Measurements from ENCODE around the gene CYB5A. TPM values are rescaled to one million over a fixed set of nuclear protein-coding genes. Genes with fewer than 3 reads are reported as not detected.

Gene CYB5A
- total and polyA plus RNA-seq, 2 of the 8 experiments (the other 6 are each of a cell fraction or from before 2014, with no cell fraction given) = 154 to 195 TPM

- Histone ChIP-seq H3K14ac (ENCODE audit: insufficient read length) (no peak overlapping the region), H3K4me2 (ENCODE audit: insufficient read depth in 1 of 2, low read depth in 2 of 2, low read length in 2 of 2) (no peak overlapping the region), H4K8ac (ENCODE audit: extremely low read depth, insufficient read depth, low read length) (no peak overlapping the region), H2AK5ac (ENCODE audit: low read depth, low read length) (no peak overlapping the region), H3K4me3 (ENCODE audit: extremely low read depth in 1 of 4, insufficient read depth in 2 of 4, low read depth in 3 of 4, low read length in 4 of 4) (no peak overlapping the region), H3K27ac (ENCODE audit: low read depth, low read length) (no peak overlapping the region), H3K18ac (ENCODE audit: extremely low read depth, low read length) (no peak overlapping the region), H3K4me1 (replicated peaks in 1 of 4; ENCODE audit: control insufficient read depth in 3 of 4, insufficient read depth in 4 of 4, low read length in 3 of 4) (no peaks in the 10 kb centered on the region), H4K20me1 (replicated peaks in 1 of 2; ENCODE audit: control insufficient read depth in 1 of 2, insufficient read depth in 2 of 2, low read length in 2 of 2) (no peaks in the 10 kb centered on the region), H3K4ac (replicated peaks; ENCODE audit: insufficient read length, low read depth, low read length) (no peak overlapping the region), H3K9ac (replicated peaks in 1 of 4; ENCODE audit: extremely low read depth in 1 of 4, low read depth in 3 of 4, low read length in 3 of 4) (no peak overlapping the region), H3K79me1 (ENCODE audit: low read depth, low read length) (no peaks in the 10 kb centered on the region), H3K56ac (replicated peaks; ENCODE audit: insufficient read length, low read depth, low read length) (no peak overlapping the region), H2BK15ac (ENCODE audit: low read length) (no peak overlapping the region), H2BK20ac (ENCODE audit: low read length) (0 out of 2 replicates have a peak overlapping the region, but pooled peaks have one; percentile 86), H3K23ac (ENCODE audit: insufficient read length) (no peak overlapping the region), H3K27me3 (replicated peaks in 1 of 4; ENCODE audit: control insufficient read depth in 3 of 4, extremely low read depth in 1 of 4, insufficient read depth in 3 of 4, low read length in 3 of 4) (no peaks in the 10 kb centered on the region), H3K9me3 (ENCODE audit: insufficient read depth in 2 of 2, low read depth in 1 of 2, low read length in 1 of 2) (no peaks in the 10 kb centered on the region), H3K79me2 (ENCODE audit: control insufficient read depth in 1 of 2, insufficient read depth in 2 of 2, low read length in 2 of 2) (no peaks in the 10 kb centered on the region), H2BK12ac (ENCODE audit: low read depth, low read length) (no peak overlapping the region), H3K23me2 (ENCODE audit: low read depth, low read length) (no peaks in the 10 kb centered on the region), H2BK120ac (replicated peaks; ENCODE audit: low read depth, low read length) (no peak overlapping the region), H4K91ac (replicated peaks; ENCODE audit: insufficient read length, low read length) (no peak overlapping the region), H2AFZ (ENCODE audit: low read length) (no peak overlapping the region), H3K36me3 (ENCODE audit: control insufficient read depth in 2 of 4, insufficient read depth in 4 of 4, low read length in 3 of 4) (no peaks in the 10 kb centered on the region), H2BK5ac (ENCODE audit: low read depth, low read length) (no peak overlapping the region), H4K5ac (ENCODE audit: insufficient read length, low read depth, low read length) (no peak overlapping the region)
- ChIA-PET POLR2A (ENCODE audit: partially characterized antibody) (no interaction called here), CTCF (ENCODE audit: partially characterized antibody) (interaction anchor here (0.5 to 1.0 kb wide), 2 partner anchors 31 to 323 kb away, joined by 3 to 4 read pairs; no protein-coding TSS in a partner anchor)
- FAIRE-seq (no peak), DNase-seq (ENCODE audit: low read depth in 1 of 2, low spot score in 2 of 2) (no peak)
- 94% methylated on average over 5 of the region's 5 CpGs; no CpG with 5 or more reads in 1 of the 2 experiments for WGBS, 2 experiments (ENCODE audit: extremely low coverage in 1 of 2, insufficient coverage in 1 of 2, insufficient read length in 1 of 2, insufficient replicate concordance in 2 of 2, low coverage in 1 of 2, low lambda C conversion rate in 2 of 2, missing lambda C conversion rate in 1 of 2)
- TF ChIP-seq SP2 (IDR thresholded peaks at IDR 0.05; ENCODE audit: low read length) = no peak
- no peak for TF ChIP-seq SIRT6 (IDR thresholded peaks at IDR 0.05; ENCODE audit: low read length)
- no peak for TF ChIP-seq CTCF (IDR thresholded peaks at IDR 0.05; ENCODE audit: control extremely low read depth in 1 of 3, insufficient read depth in 1 of 3, low read depth in 1 of 3, low read length in 3 of 3)
- no peak for TF ChIP-seq SIN3A (conservative IDR thresholded peaks at IDR 0.05 in 1 of 2, IDR thresholded peaks at IDR 0.05 in 1 of 2; ENCODE audit: low read depth in 1 of 2, low read length in 2 of 2)
- no peak for TF ChIP-seq EP300 (IDR thresholded peaks at IDR 0.05; ENCODE audit: borderline replicate concordance in 1 of 2, low read depth in 2 of 2, low read length in 2 of 2)
- no peak for TF ChIP-seq ATF3 (IDR thresholded peaks at IDR 0.05; ENCODE audit: insufficient read depth, low read depth, low read length)
- no peak for TF ChIP-seq RFX5 (IDR thresholded peaks at IDR 0.05; ENCODE audit: borderline replicate concordance, low read depth, low read length)
- no peak for TF ChIP-seq NANOG (IDR thresholded peaks at IDR 0.05; ENCODE audit: insufficient read depth, low read depth, low read length, poor library complexity, severe bottlenecking)
- TF ChIP-seq, protein P1, sequence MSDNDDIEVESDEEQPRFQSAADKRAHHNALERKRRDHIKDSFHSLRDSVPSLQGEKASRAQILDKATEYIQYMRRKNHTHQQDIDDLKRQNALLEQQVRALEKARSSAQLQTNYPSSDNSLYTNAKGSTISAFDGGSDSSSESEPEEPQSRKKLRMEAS (IDR thresholded peaks at IDR 0.05) = no peak
- TF ChIP-seq HDAC2 (IDR thresholded peaks at IDR 0.05; ENCODE audit: borderline replicate concordance in 1 of 2, low read depth in 2 of 2, low read length in 2 of 2) = no peak
Measured at GRCh38 chr18:74228312-74228711, 63.5 kb downstream of the CYB5A start.

Data from H1 (cell line).